Stimulated activated CD4-positive, alpha-beta T cell treated with anti-CD3 and anti-CD28 coated beads, TNF-alpha, amount 100 ng/mL, for 1 hour (primary cell): ENCODE measurements around the gene OR10K2.
"Not testable (repeated sequence)": the region's sequence is repeated elsewhere in the genome, so short reads cannot be mapped to it uniquely, and the experiment has no call there.

Experiments
- DNase-seq, 3 donors: peaks; one replicate each; pipeline ENCODE4 v3.0.0-alpha.2; 2020; ENCODE audit warnings: low read depth in 3 of 3, low spot score in 1 of 3

The OR10K2 gene

DNA sequence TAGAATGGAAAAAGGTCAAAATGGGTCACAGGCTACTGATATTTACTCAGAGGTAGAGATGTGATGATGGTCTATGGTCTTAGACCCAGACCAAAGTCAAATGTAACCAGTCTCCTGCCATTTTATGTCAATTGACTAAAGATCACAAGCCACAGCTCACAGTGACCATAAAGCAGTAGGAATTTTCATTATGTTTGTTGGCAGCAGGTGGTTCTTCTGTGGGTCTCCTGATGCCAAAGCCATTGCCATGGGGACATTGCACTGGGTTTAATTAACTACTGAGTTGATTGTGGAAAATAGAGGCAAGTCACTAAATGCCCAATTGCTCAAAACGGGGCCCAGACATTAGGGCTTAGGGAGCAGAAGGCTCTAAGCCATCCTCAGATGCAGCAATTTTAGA is at the start of gene OR10K2:
Gene OR10K2 (minus strand): TSS at position 101 of the 400 bp plus-strand sequence. CDS start 5,371 bp downstream, outside the sequence.
- DNase-seq: no peak

DNA sequence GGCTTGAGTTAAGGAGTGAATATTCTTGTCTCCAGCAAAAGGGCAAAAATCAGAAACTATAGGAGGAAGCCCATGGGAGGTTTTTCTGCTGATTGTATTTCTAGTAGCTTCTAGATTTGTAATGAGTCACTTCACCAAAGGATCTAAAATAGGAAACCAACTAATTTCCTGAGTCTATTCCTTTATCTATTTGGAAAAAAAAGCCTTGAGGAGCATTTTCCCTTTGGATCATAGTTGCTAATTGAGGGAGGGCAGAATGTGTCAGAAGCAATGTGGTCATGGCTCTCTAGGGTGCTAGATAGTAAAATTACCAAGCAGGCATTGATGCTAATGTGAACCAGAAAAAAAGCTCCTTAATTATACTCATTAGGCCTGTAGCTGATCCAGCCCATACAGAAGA is 45.9 kb upstream of the OR10K2 start, which contains the start of gene OR10R2:
Gene OR10R2 (plus strand): TSS at position 301 of the 400 bp plus-strand sequence. CDS start 106 bp downstream, outside the sequence.
- DNase-seq: no peak

- DNase-seq: no peak
These were observed 35.5 kb upstream of the OR10K2 start, which contains the start of gene OR10K1 for GRCh38 chr1:158461534-158461933. Gene OR10K1 (plus strand): TSS chr1:158461834. CDS start chr1:158465562, 3,728 bp downstream.

DNA sequence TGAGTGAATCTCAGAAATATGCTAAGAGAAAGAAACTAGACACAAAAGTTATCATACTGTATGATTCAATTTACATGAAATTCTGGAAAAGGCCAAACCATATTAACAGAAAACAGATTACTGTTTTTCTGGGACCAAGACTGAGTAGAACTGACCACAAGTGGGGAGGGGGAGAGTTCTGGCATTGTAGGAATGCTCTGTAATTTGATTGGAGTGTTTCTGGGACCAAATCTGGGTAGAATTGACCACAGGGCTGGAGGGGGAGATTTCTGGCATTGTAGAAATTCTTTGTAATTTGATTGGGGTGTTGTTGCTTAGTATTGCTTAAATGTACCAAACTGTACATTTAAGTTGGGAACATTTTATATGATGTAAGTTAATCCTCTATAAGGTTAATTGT is 32.2 kb upstream of the OR10K2 start:
- DNase-seq: no peak

GRCh38 chr1:158457246-158457645 is 31.2 kb upstream of the OR10K2 start:
- DNase-seq: no peak

DNA sequence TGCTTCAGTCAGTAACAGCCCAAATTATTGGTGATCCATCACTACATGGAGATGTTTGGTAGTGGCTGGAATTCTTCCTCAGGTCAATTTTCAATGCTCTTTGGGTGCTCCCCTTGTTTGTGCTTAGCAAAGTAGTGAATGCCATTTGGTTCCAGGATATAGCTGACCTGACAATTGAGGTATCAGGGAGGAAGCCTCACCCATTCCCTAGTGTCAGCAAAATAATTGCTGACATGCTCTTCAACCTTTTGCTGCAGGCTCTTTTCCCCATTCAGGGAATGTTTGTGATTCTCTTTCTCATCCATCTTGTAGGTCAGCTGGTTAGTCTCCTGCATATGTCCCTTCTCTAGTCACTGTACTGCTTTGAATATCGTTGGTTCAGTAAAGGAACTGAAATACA is 28.5 kb upstream of the OR10K2 start:
- DNase-seq: no peak

GRCh38 chr1:158445376-158445775 is 19.3 kb upstream of the OR10K2 start:
- DNase-seq: no peak

GRCh38 chr1:158434741-158435140 is 8.7 kb upstream of the OR10K2 start:
- no peak for DNase-seq

- DNase-seq: not testable (repeated sequence)
These were observed 4.1 kb upstream of the OR10K2 start for GRCh38 chr1:158430163-158430562.

DNA sequence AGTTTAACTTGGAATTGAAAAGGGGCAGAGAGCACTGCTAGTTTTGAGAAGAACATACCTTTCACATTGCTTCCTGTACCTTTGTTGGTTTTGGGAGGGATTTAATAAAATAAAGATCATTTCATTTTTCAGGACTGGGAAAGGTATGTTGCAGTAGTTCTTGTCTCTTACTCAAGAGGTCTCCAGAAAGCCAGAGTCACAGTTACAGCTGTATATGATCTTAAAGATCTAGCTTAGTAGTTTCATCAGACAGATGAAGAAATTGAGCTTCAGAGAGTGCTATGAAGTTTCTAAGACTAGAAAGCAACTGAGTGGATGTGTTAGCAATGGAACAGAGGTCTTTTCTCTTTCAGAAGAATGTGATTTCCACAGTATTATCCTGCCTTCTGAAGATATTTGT is 1.0 kb downstream of the OR10K2 start:
- DNase-seq: no peak

- no peak for DNase-seq
These were observed 3.8 kb downstream of the OR10K2 start for GRCh38 chr1:158422212-158422611.

DNA sequence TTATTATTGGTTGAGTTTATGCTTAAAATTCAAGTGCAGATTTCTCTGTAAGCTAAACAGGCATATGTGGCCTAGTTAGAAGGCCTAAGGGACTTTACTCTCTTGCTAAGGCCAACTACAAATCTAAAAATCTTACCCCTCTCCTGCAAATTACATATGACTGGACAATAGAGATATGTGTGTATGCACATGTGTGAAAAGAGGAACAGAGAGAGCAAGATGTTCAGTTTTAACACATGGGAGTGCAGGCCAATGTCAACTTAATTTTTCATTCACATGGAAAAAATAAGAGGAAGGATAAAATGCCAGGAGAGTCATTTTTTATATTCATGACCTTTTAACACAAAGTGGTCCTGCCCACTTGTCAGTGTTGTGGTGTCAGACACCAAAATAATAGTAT is 8.5 kb downstream of the OR10K2 start:
- no peak for DNase-seq

DNA sequence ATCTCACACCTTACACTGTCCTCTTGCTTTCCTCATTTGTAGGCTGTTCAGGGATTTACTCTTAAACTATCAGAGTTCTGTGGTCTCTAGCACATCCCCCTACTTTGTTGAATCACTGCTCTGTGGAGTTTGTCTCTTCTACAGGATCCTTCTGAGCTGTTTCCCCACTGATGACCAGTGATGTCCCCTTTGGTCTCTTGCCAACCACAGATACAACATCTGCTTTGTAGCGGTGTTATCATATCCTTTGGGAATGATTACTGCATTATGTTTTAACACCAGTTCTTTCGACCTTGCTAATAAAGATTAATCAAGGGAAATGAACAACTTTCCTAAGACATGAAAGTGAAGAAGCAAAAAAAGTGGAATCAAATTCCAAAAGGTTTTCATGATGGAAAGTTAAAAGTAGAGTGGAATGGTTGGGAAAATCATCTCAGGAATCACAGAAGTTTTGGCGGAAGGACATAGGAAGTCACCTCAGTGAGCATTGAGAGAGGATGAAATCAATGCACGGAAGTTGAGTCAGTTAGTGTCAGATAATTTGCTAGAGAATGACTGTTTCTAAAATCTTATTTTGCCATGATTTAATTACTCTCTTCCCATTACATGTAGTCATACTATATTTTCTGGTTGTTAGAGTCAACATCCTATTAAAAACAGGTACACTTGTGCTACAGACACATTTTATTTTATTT is 11.2 kb downstream of the OR10K2 start:
- no peak for DNase-seq

DNA sequence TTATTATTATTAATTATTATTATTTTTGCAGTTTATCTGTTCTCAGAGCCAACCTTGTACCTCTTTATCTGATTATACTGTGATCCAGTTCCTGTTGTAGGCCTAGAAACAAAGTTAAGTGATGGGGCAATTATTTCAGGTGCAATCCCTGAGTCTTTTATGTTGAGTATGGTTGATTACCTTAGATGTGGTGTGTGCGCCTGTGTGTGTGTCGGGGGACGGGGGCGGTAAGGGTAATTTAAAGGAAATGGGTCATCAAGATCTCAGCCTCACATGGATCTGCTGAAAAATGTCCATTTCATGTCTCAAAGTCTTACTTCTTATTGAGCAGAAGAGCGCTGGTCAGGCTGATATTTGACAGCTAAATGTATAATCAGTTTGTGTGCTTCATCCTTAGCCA is 18.9 kb downstream of the OR10K2 start:
- DNase-seq: no peak

GRCh38 chr1:158400871-158401270 is 25.2 kb downstream of the OR10K2 start:
- no peak for DNase-seq

- no peak for DNase-seq
These were observed 27.1 kb downstream of the OR10K2 start, which contains the start of gene OR10T2 for GRCh38 chr1:158398818-158399514. Gene OR10T2 (minus strand): TSS chr1:158399466. CDS start chr1:158399466, 0 bp downstream.

DNA sequence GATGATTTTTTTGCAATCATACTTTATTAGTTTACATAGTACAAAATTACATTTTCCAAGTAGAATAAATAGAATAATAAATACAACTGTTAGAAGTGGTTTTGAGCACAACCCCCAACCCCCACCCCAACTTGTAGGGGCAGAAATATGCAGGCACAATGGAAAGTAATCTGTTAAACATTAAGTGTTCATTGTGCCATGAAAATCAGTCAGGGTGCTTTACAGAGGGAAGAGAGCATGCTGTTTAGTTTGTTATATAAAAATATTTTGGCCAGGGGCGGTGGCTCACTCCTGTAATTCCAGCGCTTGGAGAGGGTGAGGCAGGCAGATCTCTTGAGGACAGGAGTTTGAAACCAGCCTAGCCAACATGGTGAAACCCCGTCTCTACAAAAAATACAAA is 29.4 kb downstream of the OR10K2 start:
- DNase-seq: no peak

DNA sequence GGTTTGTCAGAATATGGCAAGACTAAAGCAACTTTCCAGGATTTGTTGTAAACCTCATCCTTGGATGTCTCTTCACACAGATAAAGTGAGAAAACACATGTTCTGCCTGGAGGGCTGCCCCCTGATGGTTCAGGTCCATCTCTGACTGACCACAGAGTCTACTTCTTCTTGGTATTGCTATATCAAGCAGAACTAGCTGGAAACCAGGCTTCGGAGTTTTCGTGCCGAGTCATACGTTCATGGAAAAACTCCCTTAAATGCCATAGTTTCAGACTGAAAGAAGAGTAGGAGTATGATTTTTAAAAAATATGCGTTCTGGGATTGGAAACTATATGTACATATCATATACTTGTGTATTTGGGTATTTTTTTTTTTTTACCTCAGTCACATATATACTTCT is 32.6 kb downstream of the OR10K2 start:
- DNase-seq: no peak

DNA sequence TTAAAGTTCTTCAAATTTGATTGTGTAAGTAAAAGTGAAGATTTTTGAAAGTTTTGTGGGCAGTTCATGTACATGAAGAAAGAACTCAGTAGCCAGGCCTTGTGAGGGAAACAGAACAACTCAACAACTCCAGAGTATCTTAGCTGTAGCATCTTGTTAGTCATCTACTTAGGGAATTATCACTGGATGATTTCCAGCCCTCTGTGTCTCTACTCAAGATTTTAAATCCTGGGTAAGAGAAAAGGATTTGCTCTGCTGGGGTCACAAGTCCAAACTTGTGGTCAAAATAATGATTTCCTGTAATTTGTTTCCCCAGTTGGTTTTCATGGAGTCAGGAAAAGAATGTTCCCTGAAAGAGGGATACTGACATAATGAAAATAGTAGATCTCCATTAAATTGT is 34.9 kb downstream of the OR10K2 start:
- no peak for DNase-seq

DNA sequence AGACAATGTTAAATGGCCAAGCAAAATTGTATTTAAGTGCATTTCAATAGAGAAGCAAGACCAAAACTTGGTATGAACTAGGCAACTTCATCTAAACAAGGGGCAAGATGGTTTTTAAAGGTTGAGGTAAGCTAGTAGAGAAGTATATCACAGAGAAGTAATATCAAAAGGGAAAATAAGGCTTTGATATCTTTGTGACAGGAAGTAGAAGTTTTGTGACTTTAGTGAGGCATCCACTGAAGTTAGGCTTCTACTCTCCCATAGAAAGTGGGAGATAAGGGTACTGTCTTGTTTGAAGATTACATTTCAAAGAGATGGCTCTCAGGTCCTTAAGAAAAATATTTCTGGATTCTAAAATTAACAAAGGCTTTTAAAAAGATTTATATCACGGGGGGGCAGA is 35.7 kb downstream of the OR10K2 start:
- no peak for DNase-seq

DNA sequence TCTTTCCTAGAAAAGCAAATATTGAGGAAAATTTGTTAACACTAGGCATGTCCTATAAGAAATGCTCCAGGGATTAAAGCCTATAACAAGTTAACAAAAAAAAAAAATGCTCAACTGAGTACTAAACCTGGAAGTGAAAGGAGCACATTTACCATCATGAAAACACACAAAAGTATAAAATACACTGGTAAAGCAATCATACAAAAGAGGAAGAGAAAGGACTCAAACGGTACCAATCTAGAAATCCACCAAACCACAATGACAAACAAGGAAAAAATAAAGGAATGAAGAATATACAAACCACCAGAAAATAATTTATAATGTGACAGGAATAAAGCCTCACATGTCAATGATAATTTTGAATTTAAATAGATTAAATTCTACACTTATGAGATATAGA is 51.2 kb downstream of the OR10K2 start:
- no peak for DNase-seq

DNA sequence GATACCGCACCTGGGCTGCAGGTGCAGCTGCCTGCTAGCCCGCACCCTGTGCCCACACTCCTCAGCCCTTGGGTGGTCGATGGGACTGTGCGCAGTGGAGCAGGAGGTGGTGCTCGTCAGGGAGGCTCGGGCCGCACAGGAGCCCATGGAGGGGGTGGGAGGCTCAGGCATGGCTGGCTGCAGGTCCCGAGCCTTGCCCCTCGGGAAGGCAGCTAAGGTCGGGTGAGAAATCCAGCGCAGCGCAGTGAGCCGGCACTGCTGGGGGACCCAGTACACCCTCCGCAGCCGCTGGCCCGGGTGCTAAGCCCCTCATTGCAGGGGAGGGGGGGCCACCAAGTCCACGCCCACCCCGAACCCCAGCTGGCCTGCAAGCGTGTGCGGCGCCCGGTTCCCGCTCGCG is 51.9 kb downstream of the OR10K2 start:
- not testable (repeated sequence) for DNase-seq
